LoVo (cell line): ENCODE data around the gene LMNA.
A peak's percentile ranks its signal among the peaks of the same experiment; 100 is the strongest.

ENCODE experiments used
- DNase-seq: peaks from one replicate; pipeline ENCODE4 v3.0.0-alpha.2; 2016; ENCODE audit warnings: low spot score

The LMNA gene

DNA sequence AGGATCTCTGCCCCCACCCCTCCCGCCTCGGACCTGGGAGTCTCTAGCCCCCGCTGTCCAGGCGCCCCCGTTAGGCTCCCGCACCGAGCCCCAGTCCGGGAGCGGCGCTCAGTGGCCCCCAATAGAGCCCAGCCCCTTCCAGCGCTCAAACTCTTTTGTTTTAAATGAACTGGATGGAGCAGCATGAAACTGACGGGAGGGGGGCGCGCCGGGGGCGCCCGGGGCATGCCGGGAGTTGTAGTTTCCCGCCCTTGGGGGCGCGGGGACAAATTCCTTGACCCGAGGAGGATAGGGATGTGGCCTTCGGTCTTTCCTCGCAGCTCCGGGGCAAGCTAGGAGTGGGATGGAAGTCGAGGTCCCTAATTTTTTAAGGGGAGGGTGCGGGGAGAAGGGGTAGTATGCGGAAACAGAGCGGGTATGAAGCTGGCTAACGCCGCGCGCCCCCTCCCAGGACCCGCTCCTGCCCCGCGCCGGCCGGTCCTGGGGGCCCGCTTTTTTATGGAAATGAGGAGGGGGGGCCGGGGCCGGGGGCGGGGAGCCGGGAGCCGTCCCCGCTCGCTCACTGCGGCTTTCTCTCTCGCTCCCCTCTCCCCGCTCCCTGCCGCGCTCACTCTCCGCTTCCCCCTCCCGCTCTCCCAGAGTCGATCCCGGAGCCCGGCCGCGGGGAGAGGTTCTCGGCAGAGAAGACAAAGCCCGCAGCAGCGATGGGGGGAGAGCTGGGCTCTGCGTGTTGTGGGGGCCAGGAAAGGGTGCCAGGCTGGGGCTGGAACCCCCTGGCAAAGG, 32.0 kb upstream of the LMNA start, which contains the start of gene MEX3A:
Gene MEX3A (minus strand): TSS at position 157 of the 783 bp plus-strand sequence. CDS start 467 bp downstream, outside the sequence.
- DNase-seq = peak; percentile 76

DNA sequence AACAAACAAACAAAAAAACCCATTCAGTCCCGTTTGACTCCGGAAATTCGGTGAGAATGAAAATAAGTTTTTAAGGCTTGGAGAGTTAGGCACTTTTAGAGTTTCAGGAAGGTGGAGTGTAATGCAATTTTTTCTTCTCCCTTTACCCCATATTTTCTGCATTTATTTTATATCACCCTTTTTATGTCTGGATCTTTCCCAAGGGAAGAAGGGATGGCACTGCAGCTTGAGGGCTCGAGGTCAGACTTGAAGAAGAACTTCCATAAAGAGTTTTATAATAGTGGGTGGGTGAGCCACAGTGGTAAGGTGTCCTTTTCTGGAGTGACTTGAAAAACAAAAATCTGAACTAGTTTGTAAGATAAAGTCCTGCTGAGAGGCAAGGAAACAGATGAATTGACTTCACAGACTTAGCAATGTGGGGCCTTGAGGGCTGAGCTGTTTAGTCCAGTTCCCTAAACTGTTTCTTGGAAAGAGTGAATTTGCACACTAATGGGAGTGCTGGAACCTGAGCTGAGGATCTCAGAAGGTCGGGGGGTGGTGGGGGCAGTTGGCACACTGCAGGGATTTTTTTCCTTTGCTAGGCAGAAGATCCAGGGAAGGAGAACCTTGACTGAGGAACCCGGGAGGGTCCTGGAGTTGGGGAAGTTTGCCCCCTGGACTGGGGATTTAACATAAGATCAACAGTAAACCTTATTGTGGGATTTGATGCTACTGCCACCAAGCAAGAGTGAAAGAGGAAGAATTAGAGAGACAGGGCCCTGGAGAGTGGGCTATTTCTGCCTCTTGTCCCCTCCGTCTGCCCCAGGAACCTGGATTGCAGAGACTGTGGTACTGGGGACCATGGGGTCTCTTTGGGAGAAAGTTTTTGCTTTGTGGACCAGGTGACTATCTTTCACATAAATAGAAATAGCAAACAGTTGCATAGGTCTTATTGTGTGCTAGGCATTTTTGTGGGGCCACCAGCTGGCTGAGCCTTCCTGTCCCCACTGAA, 30.4 kb upstream of the LMNA start:
- DNase-seq = no peak

DNA sequence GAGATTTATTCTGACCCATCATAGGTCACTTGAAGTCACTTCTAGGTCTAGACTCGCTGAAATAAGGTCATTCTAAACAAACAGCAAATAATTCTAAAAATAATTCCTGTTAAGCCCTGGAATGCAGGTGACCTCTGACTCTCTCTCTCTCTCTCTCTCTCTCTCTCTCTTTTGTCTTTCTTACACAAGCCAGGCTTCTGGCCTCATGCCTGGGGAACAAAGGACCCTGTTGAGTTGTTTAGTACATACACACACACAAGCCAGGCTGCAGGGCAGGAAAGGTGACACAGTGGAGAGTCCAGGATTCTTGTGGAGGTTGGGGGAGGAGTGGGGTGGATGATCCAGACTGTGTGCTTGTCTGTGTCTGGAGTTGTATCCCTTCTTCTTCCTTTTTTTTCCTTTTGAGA, 28.3 kb upstream of the LMNA start:
- no peak for DNase-seq

DNA sequence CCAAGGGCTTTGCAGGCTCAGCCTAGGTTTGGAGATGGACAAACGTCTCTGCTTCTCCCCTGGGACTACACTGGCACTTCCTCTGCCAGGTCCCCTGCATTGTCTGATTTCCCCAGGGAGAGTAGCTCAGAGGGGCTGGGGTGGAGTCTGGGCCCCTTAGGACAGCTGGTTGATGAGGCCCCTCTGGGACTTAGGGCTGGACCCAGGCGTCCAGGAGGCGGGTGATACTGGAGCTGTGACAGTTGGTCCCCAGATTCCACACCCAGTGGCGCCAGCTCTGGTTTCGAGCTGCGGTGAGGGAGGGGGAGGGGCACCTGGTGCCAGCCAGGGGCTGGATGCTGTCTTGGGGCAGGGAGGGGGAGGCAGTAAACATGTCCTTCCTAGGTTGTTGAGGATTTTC, 24.8 kb upstream of the LMNA start:
- no peak for DNase-seq

DNA sequence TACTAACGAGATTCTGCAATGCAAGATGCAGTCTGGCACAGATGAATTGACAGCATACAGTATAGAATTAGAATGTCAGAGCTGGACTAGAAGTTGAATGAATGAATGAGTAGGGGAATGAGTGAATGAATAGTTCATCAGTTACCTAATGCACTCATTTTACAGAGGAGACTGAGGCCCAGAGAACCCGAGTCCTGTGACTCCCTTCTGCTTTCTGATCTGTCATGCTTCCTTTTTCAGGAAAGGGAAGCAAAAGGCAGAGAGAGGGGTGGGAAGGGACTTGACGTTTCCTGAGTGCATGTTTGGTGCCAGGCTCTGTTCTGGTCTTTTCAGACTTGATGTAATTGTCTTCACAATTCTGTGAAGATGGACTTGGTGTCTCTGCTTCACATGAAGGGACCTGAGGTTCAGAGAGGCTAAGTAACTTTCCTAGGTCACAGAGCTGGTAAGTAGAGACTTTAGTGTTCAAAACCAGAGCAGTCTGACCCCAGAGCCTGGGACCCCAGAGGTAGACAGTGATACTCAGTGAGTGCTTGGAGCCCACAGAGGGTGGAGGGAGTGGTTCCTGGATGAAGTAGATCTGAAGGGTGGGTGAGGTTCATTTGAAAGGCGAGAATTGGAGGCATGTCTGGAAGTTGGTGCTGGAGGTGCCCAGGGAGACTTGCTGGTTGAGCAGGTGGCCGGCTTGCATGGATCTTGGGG, 24.2 kb upstream of the LMNA start:
- no peak for DNase-seq

DNA sequence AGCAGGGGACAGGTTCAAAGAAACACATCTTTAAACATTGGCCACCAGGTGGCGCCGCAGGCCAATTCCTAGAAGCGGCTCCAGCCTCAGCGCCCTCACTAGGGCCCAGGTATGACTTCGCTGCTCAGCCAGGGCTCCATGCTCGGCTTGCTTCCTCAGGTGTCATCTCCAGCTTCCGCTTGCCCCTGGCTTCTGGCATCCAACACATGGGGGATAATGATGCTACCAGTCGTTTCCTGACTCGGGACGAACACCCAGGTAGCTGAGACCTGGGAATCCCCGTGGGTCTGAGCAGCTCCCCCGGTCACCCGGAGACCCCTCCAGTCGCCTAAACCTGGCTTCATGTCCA, 23.7 kb upstream of the LMNA start:
- peak; percentile 86 for DNase-seq

DNA sequence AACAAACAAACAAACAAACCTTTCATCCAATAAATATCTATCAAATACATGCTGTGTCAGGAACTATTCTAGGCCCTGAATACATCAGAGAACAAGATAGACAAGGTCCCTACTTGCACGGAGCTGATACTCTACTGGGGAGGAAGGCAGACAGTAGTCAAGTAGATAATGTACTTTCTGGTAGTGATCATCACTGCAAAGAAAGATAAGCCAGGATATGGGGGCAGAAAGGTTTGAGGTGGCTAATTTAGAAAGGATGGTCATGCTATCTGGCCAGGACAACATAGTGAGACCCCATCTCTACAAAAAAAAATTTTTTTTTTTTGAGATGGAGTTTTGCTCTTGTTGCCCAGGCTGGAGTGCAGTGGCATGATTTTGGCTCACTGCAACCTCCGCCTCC, 22.9 kb upstream of the LMNA start:
- no peak for DNase-seq

DNA sequence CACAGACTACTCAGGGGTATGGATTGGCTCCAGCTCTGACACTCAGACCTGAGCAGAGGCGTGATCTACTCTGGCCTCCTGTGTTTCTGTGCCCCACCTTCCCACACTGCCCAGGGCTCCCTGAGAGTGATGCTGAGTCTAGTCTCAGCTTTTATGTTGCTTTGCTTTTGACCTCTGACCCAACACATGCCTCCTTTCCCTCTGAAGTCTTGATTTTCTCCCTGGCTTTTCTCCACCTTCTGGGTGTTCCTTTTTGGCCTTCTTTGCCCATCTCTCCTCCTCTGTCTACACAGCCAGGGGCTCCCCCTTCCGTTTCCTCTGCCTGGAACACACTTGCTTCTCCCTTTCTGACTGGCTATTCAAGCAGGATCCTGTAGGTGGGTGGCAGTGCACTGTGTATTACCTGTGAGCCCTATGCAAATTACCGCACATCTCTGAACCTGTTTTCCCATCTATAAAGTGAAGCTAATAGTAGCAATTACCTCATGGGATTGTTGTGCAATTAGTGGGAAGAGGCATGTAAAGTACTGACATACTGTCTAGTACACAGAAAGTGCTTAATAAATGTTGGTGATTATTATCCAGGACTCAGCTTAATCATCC, 18.5 kb upstream of the LMNA start:
- DNase-seq = no peak

DNA sequence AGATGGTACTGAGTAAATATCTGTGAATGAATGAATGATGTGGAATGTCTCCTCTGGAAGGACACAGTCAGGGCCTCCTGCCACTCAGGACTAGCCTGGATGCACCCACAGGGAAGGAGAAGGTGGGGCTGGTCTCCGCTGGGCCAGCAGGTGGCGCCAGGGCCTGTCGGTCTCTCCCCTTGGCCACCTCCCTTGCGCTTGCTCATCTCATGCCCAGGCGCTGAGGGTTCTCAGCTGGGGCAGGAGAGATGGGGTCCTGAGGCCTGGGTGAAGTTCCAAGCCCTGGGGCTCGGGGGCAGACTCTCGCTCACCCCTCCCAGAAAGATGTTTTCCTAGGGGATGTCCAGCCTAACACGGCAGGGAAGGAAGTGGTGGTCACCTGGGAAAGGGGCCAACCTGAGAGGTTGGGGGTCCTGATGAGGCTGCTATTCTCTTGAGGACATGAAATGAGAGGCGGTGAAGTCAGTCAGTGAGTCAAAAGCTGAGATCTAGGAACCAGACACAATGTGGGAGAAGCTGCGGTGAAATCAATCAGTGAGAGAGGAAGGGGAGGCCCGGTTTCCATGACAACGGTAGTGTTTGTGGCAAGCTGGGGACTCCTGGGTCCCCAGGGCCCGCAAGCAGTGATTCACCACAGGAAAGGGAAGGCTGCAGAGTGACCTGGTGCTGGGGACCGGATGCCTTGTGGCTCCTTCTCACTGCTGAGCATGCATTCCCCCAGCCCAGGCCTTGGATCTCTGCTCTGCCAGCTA, 17.7 kb upstream of the LMNA start:
- DNase-seq = peak; percentile 89

DNA sequence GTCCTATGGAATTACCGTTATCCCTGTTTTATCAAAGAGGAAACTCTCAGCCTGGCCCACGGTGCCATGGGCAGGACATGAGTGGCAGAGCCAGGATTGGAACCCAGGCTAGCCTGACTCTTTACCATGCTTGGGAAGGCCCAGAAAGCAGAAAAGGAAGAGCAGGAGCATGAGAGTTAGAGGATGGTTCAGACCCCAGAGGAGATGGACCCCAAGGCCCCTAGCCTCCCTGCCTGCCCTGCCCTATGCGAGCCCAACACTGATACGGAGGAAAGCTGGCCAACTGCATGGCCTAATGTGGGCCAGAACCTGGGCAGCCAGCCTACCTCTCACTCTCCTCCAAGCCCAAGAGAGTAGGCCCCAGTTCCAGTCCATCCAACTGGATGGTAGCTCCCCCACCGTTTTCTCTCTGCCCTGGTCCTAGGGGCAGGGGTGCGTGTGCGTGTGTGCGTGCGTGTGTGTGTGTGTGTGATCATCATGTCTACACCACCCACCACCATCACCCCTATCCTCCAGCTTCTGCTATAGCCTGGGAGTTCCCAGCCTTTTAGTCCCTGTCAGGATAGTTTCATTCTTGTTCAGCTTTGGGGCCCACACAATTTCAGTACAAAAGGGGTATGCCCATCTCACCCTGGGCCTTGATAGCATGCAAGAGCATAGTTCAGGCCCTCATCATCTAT, 16.9 kb upstream of the LMNA start:
- no peak for DNase-seq

DNA sequence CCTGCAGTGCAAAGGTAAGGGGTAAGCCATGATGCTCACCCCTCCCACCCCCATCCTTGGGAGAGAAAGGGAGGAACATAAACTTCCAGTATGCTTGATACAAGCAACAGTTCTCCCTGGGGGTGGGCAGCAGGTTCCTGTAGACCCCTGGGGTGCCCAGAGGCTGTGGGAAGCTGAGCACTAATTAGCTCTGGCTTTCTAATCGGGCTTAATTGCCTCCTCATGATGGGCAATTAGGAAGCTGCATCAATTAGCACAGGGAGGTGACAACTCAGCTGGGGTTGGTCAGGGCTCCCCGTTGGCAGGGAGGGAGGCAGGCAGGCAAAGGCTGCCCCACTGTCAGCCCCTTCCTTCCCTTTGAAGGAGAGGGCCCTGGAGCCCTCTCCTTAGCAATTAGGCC, 15.7 kb upstream of the LMNA start:
- DNase-seq = no peak

DNA sequence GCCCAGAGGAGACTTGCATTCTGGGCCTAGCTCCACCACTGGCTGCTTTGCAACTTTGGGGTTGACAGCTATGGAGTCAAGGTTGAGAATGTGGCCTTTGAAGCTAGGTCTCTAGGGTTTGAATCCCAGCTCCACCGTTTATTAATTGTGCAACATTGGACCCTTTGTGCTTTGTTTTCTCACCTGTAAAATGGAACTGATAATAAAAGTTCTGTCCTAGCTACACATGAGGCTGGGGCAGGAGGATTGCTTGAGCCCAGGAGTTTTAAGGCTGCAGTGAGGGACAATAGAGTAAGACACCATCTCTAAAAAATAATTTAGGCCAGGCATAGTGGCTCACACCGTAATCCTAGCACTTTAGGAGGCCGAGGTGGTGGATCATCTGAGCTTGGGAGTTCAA, 15.2 kb upstream of the LMNA start:
- DNase-seq = no peak

DNA sequence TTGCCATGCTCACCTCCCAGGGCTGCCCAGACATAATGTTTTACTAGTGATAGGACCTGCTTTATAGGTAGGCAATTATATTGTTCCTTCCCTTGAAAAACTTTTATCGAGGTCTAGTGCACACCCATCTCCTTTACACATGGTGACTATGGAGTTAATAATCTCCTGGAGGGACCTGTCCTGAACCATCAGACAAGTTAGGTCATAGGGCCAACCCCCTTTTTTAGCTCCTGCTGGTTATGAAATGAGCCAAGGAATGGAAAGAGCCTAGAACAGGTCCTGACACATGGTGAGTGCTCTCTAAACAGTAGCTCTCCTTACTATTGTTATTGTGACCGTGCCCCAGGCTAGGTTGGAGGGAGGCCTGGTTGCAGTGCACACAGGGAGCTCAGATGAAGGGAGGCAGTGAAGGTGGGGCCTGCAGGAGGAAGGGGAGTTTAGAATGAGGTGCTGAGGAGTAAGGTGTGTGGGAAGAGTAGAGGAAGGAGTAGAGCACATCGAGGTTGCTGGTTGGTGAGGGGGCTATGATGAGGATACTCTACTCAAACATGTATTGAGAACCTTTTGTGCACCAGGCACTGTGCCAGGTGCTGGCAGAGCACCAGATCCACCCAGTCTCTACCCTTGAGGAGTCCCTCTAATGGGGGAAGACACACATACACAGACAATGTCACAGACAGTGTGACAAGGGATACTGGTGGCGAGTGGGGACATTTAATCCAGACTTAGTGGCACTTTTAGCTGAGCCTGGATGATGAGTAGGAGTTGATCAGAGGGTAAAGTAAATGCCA, 14.1 kb upstream of the LMNA start:
- peak; percentile 33 for DNase-seq

DNA sequence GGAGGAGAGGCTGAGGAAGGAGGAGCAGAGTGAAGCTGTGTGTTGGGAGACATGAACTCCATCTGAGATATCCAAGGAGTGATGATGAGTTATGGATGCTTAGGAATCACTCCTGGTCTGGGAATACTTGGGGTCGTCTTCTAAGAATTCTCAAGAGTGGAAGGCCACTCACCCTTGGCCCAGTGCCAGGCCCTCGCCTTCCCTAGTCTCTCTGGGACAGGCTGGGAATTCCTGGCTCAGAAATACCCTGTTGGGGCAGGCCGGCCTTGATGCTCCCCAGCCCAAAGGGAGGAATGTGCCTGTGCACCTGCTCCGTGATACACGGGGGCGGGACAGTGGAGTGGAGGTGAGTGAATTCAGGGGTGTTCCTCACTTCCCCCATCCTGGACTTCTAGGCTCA, 12.6 kb upstream of the LMNA start:
- DNase-seq = peak; percentile 22

DNA sequence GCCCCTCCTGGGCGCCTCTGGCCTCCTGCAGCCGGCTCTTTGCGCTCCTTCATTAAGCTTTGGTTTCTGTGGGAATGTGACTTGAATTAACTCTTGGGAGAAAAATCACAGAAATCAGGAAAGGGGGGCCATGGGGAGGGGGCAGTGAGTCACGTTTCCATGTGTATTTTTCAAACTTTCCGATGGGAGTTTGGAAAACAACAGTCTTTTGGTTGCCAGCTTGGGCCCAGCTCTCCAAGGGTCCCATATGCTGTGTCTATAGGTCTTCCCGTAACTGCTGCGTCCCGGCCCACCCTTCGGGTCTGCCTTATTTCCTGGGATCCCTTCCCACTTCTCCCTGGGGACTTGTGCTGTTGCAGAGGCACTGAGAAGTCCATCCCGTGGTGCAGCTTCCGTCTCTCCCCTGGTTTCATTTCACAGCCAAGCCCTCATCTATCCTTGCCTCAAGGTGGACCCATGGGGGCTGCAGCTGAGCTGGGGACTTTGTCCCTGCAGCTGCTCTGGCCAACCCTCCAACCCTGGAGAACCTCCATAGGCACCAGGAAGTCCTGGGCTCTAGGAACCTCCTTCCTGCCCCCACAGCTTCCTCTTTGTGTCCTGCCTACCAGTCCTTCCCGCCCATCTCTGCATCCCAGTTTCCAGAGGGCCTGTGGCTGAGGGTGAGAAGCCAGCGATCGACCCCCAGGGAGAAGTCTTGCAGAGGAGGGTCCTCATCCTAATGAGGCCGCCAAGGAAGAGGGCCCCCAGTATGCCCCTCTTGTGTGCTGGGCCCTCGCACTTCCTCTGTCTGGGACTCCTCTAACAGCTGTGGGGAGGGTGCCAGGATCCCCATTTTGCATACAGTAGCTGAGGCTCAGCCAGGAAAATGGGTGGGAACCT, 11.6 kb upstream of the LMNA start:
- DNase-seq = no peak

DNA sequence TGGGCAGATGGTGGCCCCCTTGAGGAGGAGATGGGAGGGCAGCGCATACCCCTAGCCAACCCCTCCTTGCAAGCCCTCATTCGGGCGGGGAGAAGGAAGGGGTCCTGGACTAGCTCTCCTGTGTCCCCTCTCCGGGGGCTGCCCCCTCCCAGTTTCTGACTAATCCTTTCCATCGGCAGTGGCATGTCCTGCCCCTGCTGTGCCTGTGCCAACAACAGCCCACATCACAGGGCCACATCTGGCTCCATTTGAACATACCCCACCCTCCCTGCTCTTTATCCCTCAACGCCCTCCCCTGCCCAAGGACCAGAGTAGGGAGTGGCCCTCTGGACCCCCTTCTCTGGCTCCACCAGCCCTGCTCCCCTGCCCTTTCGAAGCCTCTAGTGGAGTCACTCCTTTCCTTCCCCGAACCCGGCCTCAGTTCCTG, 11.0 kb upstream of the LMNA start:
- no peak for DNase-seq

DNA sequence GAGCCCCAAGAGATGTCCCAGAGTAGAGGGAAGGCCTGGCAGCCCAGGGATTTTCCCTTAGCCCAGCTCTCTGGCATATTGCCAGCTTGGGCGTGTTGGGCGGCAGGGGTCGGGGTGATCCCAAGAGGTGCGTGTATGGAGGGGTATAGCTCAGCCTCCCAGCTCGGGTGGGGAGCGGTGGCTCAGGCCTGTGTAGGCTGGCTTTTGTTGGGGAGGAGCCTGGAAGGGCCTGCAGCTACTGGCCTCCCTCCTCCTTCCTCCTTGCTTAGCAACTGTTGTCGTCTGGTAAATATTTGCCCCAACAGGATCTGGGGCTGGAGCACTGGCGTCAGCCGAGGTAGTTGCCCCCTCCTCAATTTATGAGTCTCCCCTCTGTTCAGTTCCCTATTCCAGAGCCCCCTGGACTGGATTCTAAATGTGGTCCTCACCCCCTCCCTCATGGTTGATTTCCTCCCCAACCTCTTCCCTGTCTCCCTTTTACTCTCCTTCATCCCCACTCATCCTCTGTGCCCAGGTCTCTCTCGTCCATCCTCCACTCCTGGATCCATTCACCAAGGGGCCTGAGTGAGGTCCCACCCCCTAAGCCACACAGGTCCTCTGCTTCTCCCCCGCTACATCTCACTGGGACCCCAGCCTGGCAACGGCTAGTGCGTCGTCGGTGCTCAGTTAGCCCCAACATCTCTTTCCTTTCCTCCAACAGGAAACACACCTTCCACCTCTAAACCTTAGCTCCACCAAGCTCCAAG, 10.3 kb upstream of the LMNA start:
- DNase-seq = peak; percentile 20
